ENCODE data around the gene TMEM231. TPM values are rescaled to one million over a fixed set of nuclear protein-coding genes. Genes with fewer than 3 reads are reported as not detected.

The TMEM231 gene
- polyA plus RNA-seq, 4 donors: 20.5 to 24.1 (median 22.3) TPM

GRCh38 chr16:75497558-75497957, 58.5 kb downstream of the TMEM231 start:
- no peak for DNase-seq (ENCODE audit: low read depth in 4 of 4, low spot score in 2 of 4)

- DNase-seq (ENCODE audit: low read depth in 4 of 4, low spot score in 2 of 4): no peak
These were observed 60.9 kb downstream of the TMEM231 start, which contains the start of gene CHST6 for GRCh38 chr16:75495076-75495674. Gene CHST6, minus strand, starts transcription at chr16:75495441. Its CDS starts 15,613 bp downstream, at chr16:75479828.

GRCh38 chr16:75494661-75495075, 61.4 kb downstream of the TMEM231 start:
- no peak for DNase-seq (ENCODE audit: low read depth in 4 of 4, low spot score in 2 of 4)

- DNase-seq (ENCODE audit: low read depth in 4 of 4, low spot score in 2 of 4): no peak
These were observed 61.9 kb downstream of the TMEM231 start for GRCh38 chr16:75494184-75494583.

- DNase-seq (ENCODE audit: low read depth in 4 of 4, low spot score in 2 of 4): no peak
These were observed 64.2 kb downstream of the TMEM231 start for GRCh38 chr16:75491876-75492275.

GRCh38 chr16:75488322-75488721, 67.7 kb downstream of the TMEM231 start:
- no peak for DNase-seq (ENCODE audit: low read depth in 4 of 4, low spot score in 2 of 4)

Other genes with a start within 250 kb of the TMEM231 start
- gene CFDP1, start 122.7 kb downstream of the TMEM231 start, polyA plus RNA-seq (ENCODE audit: insufficient read length in 4 of 4): 100 to 1,000 TPM; 156 to 189 (median 173) TPM
- 10 to 100 TPM; 34.4 to 50.7 (median 37.9) TPM for gene TMEM170A, start 91.6 kb downstream of the TMEM231 start, polyA plus RNA-seq (ENCODE audit: insufficient read length in 4 of 4)
- 1 to 10 TPM in 2 of 4 donors, under 1 TPM in 2; 0.88 to 1.4 (median 1.1) TPM for gene CHST6, start 60.8 kb downstream of the TMEM231 start, polyA plus RNA-seq (ENCODE audit: insufficient read length in 4 of 4)
- 1 to 10 TPM in 1 of 4 donors, under 1 TPM in 3; 0.32 to 1.4 (median 0.41) TPM for gene CHST5, start 20.1 kb downstream of the TMEM231 start, polyA plus RNA-seq (ENCODE audit: insufficient read length in 4 of 4)
- gene GABARAPL2, start 10.1 kb upstream of the TMEM231 start, polyA plus RNA-seq (ENCODE audit: insufficient read length in 4 of 4): 100 to 1,000 TPM; 159 to 200 (median 176) TPM
- gene ADAT1, start 67.0 kb upstream of the TMEM231 start, polyA plus RNA-seq (ENCODE audit: insufficient read length in 4 of 4): 10 to 100 TPM; 42.7 to 60.1 (median 56.5) TPM
- gene KARS1, start 91.4 kb upstream of the TMEM231 start, polyA plus RNA-seq (ENCODE audit: insufficient read length in 4 of 4): 100 to 1,000 TPM; 126 to 151 (median 135) TPM
- gene TERF2IP, start 91.5 kb upstream of the TMEM231 start, polyA plus RNA-seq (ENCODE audit: insufficient read length in 4 of 4): 10 to 100 TPM; 79.9 to 89.7 (median 83.1) TPM
- under 1 TPM in 1 of 4 donors, not detected in 3; 0.46 TPM for gene CPHXL2, start 120.8 kb upstream of the TMEM231 start, polyA plus RNA-seq (ENCODE audit: insufficient read length in 4 of 4)
- under 1 TPM in 2 of 4 donors, not detected in 2; 0.18 to 0.25 TPM for gene DUXB, start 145.2 kb upstream of the TMEM231 start, polyA plus RNA-seq (ENCODE audit: insufficient read length in 4 of 4)
- not detected for gene CPHXL, start 170.2 kb upstream of the TMEM231 start, polyA plus RNA-seq (ENCODE audit: insufficient read length in 4 of 4)